ENCODE results near the gene SLC27A4. TPM values are rescaled to one million over a fixed set of nuclear protein-coding genes. Genes with fewer than 3 reads are reported as not detected.

The SLC27A4 gene
- total RNA-seq, 1 donor from 2014 or later = 42.2 TPM

DNA sequence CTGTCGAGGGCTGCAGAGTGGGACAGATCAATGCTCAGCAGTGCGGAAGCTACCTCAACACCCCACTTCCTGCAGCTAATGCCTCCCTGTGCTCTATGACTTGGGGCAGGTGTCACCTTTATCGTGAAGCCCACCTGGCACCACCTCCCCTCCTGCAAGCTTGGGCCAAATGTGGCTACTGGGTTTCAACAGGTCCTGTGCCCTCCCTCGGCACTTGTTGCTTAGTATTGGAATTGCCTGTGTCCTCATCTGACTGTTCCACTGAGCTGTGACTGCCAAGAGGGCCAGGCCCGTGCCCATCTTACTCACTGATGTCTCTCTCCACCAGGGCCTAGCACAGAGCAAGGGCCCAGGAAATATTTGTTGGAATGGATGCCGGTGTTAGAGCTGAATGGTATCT lies 9.4 kb downstream of the SLC27A4 start:
- H3K36me3 Mint-ChIP-seq = peaks cover 4% of the 10 kb centered on the region
- no peaks in the 10 kb centered on the region for H3K9me3 Mint-ChIP-seq
- no peaks in the 10 kb centered on the region for H3K27me3 Mint-ChIP-seq
- TF ChIP-seq, protein P1, sequence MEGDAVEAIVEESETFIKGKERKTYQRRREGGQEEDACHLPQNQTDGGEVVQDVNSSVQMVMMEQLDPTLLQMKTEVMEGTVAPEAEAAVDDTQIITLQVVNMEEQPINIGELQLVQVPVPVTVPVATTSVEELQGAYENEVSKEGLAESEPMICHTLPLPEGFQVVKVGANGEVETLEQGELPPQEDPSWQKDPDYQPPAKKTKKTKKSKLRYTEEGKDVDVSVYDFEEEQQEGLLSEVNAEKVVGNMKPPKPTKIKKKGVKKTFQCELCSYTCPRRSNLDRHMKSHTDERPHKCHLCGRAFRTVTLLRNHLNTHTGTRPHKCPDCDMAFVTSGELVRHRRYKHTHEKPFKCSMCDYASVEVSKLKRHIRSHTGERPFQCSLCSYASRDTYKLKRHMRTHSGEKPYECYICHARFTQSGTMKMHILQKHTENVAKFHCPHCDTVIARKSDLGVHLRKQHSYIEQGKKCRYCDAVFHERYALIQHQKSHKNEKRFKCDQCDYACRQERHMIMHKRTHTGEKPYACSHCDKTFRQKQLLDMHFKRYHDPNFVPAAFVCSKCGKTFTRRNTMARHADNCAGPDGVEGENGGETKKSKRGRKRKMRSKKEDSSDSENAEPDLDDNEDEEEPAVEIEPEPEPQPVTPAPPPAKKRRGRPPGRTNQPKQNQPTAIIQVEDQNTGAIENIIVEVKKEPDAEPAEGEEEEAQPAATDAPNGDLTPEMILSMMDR (conservative IDR thresholded peaks at IDR 0.05) = no peak
- no peaks in the 10 kb centered on the region for H3K4me1 Mint-ChIP-seq (ENCODE audit: unreplicated experiment)
- DNase-seq (ENCODE audit: extremely low spot score, unreplicated experiment) = no peak
- H3K4me3 Mint-ChIP-seq = no peak overlapping the region
- H3K27ac Mint-ChIP-seq = no peak overlapping the region

GRCh38 chr9:128355451-128355850 lies 15.1 kb downstream of the SLC27A4 start:
- Mint-ChIP-seq H3K4me1 (ENCODE audit: unreplicated experiment) (no peaks in the 10 kb centered on the region), H3K27ac (no peak overlapping the region), H3K36me3 (peaks cover 10% of the 10 kb centered on the region), H3K27me3 (no peaks in the 10 kb centered on the region), H3K4me3 (no peak overlapping the region), H3K9me3 (no peaks in the 10 kb centered on the region)
- DNase-seq (ENCODE audit: extremely low spot score, unreplicated experiment) = no peak
- TF ChIP-seq, protein P1 (conservative IDR thresholded peaks at IDR 0.05) = no peak

- Mint-ChIP-seq H3K27ac (no peak overlapping the region), H3K9me3 (no peaks in the 10 kb centered on the region), H3K4me1 (ENCODE audit: unreplicated experiment) (no peaks in the 10 kb centered on the region), H3K4me3 (no peak overlapping the region), H3K27me3 (no peaks in the 10 kb centered on the region), H3K36me3 (peaks cover 5% of the 10 kb centered on the region)
- TF ChIP-seq, protein P1 (conservative IDR thresholded peaks at IDR 0.05) = no peak
- no peak for DNase-seq (ENCODE audit: extremely low spot score, unreplicated experiment)
These were observed 17.8 kb downstream of the SLC27A4 start for GRCh38 chr9:128358090-128358489.

DNA sequence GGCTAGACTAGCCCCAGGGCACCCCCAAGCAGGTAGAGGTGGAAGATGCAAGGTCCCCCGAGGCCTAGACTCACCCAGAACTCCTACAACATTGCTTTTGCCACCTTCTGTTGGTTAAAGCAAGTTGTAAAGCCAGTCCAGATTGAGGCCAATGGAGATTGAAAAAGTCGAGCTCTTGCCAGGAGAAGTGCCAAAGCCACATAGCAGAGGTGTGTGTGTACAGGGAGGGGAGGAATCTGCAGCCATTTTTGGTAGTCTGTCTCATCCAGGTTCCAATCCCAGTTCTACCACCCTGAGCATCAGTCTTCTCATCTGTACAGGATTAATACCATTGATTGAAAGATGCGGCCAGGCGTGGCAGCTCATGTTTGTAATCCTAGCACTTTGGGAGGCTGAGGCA lies 18.5 kb downstream of the SLC27A4 start:
- Mint-ChIP-seq H3K9me3 (no peaks in the 10 kb centered on the region), H3K27ac (no peak overlapping the region), H3K36me3 (peaks cover 5% of the 10 kb centered on the region), H3K4me3 (no peak overlapping the region), H3K4me1 (ENCODE audit: unreplicated experiment) (no peaks in the 10 kb centered on the region), H3K27me3 (no peaks in the 10 kb centered on the region)
- TF ChIP-seq, protein P1 (conservative IDR thresholded peaks at IDR 0.05) = no peak
- DNase-seq (ENCODE audit: extremely low spot score, unreplicated experiment) = no peak

GRCh38 chr9:128360826-128361225 lies 20.5 kb downstream of the SLC27A4 start:
- peaks cover 3% of the 10 kb centered on the region for H3K36me3 Mint-ChIP-seq
- H3K27me3 Mint-ChIP-seq = no peaks in the 10 kb centered on the region
- DNase-seq (ENCODE audit: extremely low spot score, unreplicated experiment) = no peak
- TF ChIP-seq, protein P1 (conservative IDR thresholded peaks at IDR 0.05) = no peak
- no peak overlapping the region for H3K4me3 Mint-ChIP-seq
- no peaks in the 10 kb centered on the region for H3K9me3 Mint-ChIP-seq
- peaks cover 6% of the 10 kb centered on the region for H3K4me1 Mint-ChIP-seq (ENCODE audit: unreplicated experiment)
- H3K27ac Mint-ChIP-seq = peak overlapping the region; percentile 39
